Skeletal muscle tissue (tissue), 4 donors: Measurements from ENCODE around the gene HHIPL1. TPM values are rescaled to one million over a fixed set of nuclear protein-coding genes. Genes with fewer than 3 reads are reported as not detected.

Experiments
- H3K27ac ChIP-seq: one replicate; pipeline ENCODE4 v1.7.0; 2013; ENCODE audit warnings: mild to moderate bottlenecking, low read depth, low read length, inconsistent platforms
- H3K27me3 ChIP-seq, 3 donors: one replicate each; pipeline ENCODE4 v1.7.0; 2013; ENCODE audit warnings: low read length in 3 of 3; ENCODE audit not compliant: control insufficient read depth in 3 of 3, insufficient read depth in 3 of 3
- H3K36me3 ChIP-seq, 3 donors: one replicate each; pipeline ENCODE4 v1.7.0; 2013; ENCODE audit warnings: low read length in 3 of 3; ENCODE audit not compliant: control insufficient read depth in 3 of 3, insufficient read depth in 3 of 3
- H3K4me1 ChIP-seq, 3 donors: one replicate each; pipeline ENCODE4 v1.7.0; 2013; ENCODE audit warnings: low read length in 3 of 3, mild to moderate bottlenecking in 3 of 3; ENCODE audit not compliant: control insufficient read depth in 3 of 3, insufficient read depth in 3 of 3
- H3K4me3 ChIP-seq, 3 donors: one replicate each; pipeline ENCODE4 v1.7.0; 2013; ENCODE audit warnings: low read length in 3 of 3
- H3K9ac ChIP-seq, 3 donors: one replicate each; pipeline ENCODE4 v1.7.0; 2013; ENCODE audit warnings: low read length in 3 of 3, mild to moderate bottlenecking in 3 of 3, moderate library complexity in 2 of 3, low read depth in 1 of 3
- H3K9me3 ChIP-seq, 3 donors: one replicate each; pipeline ENCODE4 v1.7.0; 2013; ENCODE audit warnings: low read length in 3 of 3; ENCODE audit not compliant: control insufficient read depth in 3 of 3
- total RNA-seq: library from RNA; depleted of rRNA; stranded (reverse); fragments of >200 nt; gene quantifications from one replicate; pipeline ENCODE4 v1.2.3, GENCODE V29; 2014
- donor health status: Osteomylitis.

Gene HHIPL1
- total RNA-seq, 1 donor from 2014 or later: 2.6 TPM

DNA sequence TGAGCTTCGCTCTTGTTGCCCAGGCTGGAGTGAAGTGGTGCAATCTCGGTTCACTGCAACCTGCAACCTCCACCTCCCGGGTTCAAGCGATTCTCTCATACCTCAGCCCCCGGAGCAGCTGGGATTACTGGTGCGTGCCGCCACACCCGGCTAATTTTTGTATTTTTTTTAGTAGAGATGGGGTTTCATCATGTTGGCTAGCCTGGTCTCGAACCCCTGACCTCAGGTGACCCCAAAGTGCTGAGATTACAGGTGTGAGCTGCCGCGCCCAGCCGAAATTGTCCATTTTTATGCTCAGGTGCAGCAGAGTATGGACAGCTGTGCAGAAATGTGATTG lies 20.0 kb downstream of the HHIPL1 start:
- peaks cover 0 to 3% (median 0%) of the 10 kb centered on the region in 3 donors for H3K36me3 ChIP-seq
- peaks cover 0 to 3% (median 0%) of the 10 kb centered on the region in 3 donors for H3K4me1 ChIP-seq
- H3K27me3 ChIP-seq: peaks cover 14 to 19% (median 17%) of the 10 kb centered on the region in 3 donors
- H3K27ac ChIP-seq: no peak overlapping the region
- no peaks in the 10 kb centered on the region for H3K9me3 ChIP-seq
- no peak overlapping the region for H3K9ac ChIP-seq
- H3K4me3 ChIP-seq: no peak overlapping the region

DNA sequence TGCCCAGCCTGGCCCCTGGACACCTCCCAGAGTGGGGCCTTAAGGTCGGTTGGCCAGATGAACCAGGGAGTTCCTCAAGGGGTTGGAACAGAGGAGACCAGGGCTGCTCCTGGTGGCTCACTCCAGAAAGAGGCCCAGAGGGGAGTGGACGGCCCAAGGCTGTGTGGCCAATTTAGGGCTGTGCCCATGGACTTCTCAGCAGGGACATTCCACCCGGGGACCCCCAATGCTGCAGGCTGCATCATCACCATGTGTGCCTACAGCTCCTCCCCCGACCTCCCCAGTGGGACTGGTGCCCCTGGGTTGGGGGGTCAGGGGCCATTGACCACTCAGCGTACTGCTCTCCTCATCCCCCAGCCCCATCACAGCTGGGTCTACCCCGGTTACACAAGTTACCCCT lies 21.6 kb downstream of the HHIPL1 start:
- Histone ChIP-seq H3K9ac (no peak overlapping the region), H3K27me3 (peaks cover 0 to 5% (median 3%) of the 10 kb centered on the region in 3 donors), H3K36me3 (peaks cover 0 to 3% (median 0%) of the 10 kb centered on the region in 3 donors), H3K4me3 (no peak overlapping the region), H3K27ac (no peak overlapping the region), H3K9me3 (no peaks in the 10 kb centered on the region), H3K4me1 (no peaks in the 10 kb centered on the region)

DNA sequence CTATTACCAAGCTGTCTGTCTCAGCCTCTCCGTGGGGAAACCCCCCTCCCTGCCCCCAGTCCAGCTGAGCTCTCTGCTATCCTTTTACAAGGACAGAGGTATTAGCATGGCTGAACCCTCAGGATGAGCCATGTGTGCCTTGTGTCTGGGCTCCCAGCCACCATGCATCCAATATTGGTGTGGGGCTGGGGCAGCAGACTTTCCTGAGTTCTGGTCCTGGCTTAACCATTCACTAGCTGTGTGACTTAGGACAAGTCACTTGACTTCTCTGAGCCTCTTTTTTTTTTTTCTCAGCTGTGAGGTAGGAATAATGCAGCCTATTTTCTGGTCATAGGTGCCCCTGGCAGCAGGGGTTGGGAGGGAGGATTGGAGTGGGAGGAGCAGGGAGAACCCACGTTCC lies 22.1 kb downstream of the HHIPL1 start:
- Histone ChIP-seq H3K9me3 (no peaks in the 10 kb centered on the region), H3K27ac (no peak overlapping the region), H3K4me1 (no peaks in the 10 kb centered on the region), H3K36me3 (peaks cover 0 to 3% (median 0%) of the 10 kb centered on the region in 3 donors), H3K9ac (no peak overlapping the region), H3K27me3 (peaks cover 0 to 1% (median 0%) of the 10 kb centered on the region in 3 donors), H3K4me3 (no peak overlapping the region)

DNA sequence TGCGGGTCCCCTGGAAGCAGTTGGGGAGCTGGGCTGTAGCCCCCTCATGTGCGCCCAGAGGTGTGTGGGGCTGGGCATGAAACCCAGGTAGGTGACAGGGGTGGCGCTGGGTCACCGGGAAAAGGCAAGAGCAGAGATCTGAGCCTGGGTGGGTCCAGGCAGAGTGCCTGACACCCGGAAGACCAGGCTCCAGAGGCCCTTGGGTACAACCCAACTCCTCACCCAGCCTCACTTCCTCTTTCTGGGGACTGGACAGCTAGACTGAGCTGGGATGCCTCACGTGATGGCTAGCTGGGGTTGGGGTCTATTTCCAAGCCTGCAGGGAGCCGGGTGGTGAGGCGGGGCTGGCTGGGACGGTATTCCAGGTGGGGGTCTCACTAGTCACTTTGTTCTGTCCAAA lies 22.9 kb downstream of the HHIPL1 start:
- H3K27ac ChIP-seq: no peak overlapping the region

DNA sequence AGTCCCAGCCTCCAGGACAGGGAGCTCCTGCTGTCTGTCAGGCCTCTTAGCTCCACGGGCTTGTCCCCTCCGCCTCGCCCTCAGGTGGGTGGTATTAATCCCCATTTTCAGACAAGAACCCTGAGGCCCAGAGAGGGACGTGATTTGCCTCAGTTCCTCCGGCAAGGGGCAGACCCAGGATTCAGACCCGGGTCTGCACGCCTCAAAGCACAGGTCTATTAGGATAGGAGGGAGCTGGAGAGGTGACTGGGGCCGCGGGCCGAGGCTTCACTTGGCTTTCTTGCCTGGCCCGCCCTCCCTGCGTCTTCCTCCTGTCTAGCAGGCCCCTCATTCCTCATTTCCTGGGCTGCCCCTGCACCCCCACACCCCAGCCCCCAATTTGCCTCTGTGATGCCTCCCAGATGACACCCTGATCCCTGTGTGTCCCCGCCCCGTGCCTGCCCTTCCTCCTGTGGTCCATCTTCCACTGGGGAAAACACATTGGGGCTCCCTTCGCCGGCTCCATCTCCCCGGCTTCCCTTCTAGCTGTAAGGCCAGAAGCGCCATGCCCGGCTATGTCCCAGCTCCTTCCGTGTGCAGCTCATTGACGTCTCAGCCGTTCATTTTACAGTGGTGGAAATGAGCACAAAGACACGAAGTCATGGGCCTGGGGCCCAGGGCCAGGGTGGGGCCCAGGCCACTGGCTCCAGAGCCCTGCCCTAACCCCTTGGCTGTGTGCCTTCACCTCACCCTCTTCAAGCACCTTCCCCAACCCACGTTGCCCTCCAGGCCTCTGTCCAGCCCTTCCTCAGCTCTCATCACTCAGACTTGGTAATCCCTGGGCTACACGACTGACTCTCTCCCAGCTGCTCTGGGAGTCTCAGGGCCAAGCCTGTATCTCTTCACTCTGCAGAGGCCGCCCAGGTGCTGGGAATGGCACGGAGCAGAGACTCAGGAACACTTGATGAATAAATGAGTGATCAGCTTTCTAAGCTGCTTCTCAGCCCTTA lies 23.7 kb downstream of the HHIPL1 start:
- Histone ChIP-seq H3K27me3 (no peaks in the 10 kb centered on the region), H3K36me3 (no peaks in the 10 kb centered on the region), H3K4me1 (no peaks in the 10 kb centered on the region), H3K27ac (no peak overlapping the region), H3K4me3 (no peak overlapping the region), H3K9me3 (no peaks in the 10 kb centered on the region), H3K9ac (no peak overlapping the region)

More for the DNA sequence above, 22.9 kb downstream of the HHIPL1 start:
- Histone ChIP-seq H3K4me3 (no peak overlapping the region), H3K36me3 (peaks cover 0 to under 1% (median 0%) of the 10 kb centered on the region in 3 donors), H3K9ac (no peak overlapping the region), H3K9me3 (no peaks in the 10 kb centered on the region), H3K4me1 (no peaks in the 10 kb centered on the region), H3K27me3 (no peaks in the 10 kb centered on the region)

DNA sequence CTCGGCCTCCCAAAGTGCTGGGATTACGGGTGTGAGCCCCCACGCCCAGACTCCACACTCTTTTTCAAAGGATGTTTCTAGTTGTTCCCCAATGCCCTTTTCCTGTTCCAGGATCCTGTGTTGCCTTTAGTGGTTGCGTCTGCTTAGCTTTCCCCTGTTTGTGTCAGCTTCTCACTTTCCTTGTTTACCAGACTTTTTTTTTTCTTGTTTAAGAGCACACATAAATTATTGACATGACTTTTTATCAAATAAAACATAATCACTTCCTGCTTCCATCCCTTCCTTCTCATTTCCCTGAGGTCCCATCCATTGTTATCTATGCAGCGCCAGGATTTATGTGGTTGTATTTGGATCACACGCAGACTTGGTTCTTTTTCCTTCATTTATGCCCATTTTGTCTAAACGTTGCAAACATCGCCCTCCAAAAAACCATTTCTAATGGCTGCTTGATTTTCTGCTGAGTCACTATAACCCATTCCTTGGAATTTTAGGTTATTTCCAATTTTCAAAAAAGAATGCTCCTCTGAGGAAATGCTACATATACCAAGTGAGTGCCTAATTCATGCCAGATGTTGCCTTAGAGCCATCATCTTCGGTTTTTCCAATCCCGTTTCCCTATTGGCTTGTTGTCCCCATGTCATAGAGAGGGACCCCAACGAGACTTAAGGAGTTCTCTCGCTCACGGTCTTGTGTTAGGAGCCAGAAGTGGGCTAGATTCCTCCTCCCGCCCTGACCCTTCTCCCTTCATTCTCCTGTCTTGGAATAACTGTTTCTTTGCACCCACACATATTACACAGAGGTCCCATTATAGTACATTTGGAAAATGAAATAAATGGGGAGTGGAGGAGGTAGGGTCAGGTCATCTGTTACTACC lies 25.7 kb downstream of the HHIPL1 start:
- no peaks in the 10 kb centered on the region for H3K36me3 ChIP-seq
- H3K4me3 ChIP-seq: no peak overlapping the region
- H3K4me1 ChIP-seq: no peaks in the 10 kb centered on the region
- H3K27ac ChIP-seq: no peak overlapping the region
- no peak overlapping the region for H3K9ac ChIP-seq
- no peaks in the 10 kb centered on the region for H3K9me3 ChIP-seq
- H3K27me3 ChIP-seq: peaks cover 5 to 15% (median 7%) of the 10 kb centered on the region in 3 donors

DNA sequence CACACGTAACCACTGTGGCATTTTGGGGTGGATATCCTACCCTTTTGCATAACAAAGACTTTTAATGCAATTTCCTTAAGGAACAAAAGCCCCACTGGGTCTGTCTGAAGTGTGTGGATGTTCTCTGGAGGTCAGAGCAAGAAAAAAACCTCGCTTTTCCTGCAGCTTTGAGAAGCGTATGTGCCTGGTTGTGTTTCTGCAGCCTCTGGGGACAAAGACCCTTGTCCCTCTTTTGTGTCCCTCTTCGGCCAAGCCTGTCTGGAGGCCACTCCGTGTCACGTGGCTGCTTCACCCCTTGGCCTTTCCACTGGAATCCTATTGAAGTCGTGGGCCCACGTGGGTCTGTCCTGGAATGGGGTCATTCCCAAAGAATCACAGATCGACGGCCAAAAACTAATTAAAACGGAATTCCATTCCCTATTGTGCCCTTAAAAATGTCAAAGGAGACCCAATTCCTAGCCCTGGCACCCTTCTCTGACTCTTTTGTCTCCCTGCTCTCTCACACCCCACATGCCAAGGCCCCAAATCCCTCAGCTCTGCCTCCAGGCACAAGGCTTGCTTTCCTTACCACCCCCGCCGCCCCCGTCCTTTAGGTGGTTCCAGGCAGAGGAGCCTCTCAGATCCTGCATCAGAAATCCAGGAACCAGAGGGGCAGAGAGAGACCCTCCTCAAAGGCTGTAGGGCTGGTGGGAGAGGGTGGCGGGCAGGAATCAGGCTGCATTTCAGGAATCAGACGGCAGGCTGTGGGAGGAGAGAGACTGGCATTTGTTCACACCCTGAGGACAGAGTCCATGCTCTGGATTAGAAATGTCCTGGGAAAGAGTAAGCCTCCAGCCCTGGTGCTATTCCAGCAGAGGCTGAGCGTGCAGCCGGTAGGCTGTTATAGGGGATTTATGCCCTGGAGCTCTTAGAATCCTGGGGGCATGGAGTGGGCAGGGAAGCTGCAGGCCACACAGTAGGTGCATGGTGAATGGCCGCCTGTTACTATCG lies 26.6 kb downstream of the HHIPL1 start:
- H3K27ac ChIP-seq: no peak overlapping the region
- no peak overlapping the region for H3K4me3 ChIP-seq
- no peaks in the 10 kb centered on the region for H3K9me3 ChIP-seq
- no peaks in the 10 kb centered on the region for H3K4me1 ChIP-seq
- H3K36me3 ChIP-seq: no peaks in the 10 kb centered on the region
- peaks cover 12 to 24% (median 16%) of the 10 kb centered on the region in 3 donors for H3K27me3 ChIP-seq
- no peak overlapping the region for H3K9ac ChIP-seq

GRCh38 chr14:99672506-99673304 lies 27.8 kb downstream of the HHIPL1 start:
- Histone ChIP-seq H3K27me3 (peaks cover 12 to 35% (median 16%) of the 10 kb centered on the region in 3 donors), H3K9me3 (no peaks in the 10 kb centered on the region), H3K4me3 (no peak overlapping the region), H3K9ac (no peak overlapping the region), H3K36me3 (no peaks in the 10 kb centered on the region), H3K4me1 (no peaks in the 10 kb centered on the region), H3K27ac (no peak overlapping the region)
